Ovary (tissue), 9 donors: ENCODE results near the gene BFSP2. TPM values are rescaled to one million over a fixed set of nuclear protein-coding genes. Genes with fewer than 3 reads are reported as not detected.

Source experiments
- DNase-seq, 5 donors: peaks; one replicate each; pipeline ENCODE4 v3.0.0-alpha.2; 2019 to 2020
- H3K27ac ChIP-seq, 2 donors: fragments of 200-600 bp; one replicate each; pipeline versions ENCODE4 v1.5.1 to v1.8.0; 2019 to 2022
- H3K27me3 ChIP-seq: fragments of 200-600 bp; one replicate; pipeline ENCODE4 v1.8.0; 2022
- H3K36me3 ChIP-seq: fragments of 200-600 bp; sonication (generic); one replicate; pipeline ENCODE4 v1.5.1; 2019
- H3K4me1 ChIP-seq: one replicate; pipeline ENCODE4 v1.8.1; 2013; ENCODE audit warnings: mild to moderate bottlenecking, moderate library complexity; ENCODE audit not compliant: insufficient read depth
- H3K4me3 ChIP-seq: fragments of 200-600 bp; sonication (generic); one replicate; pipeline ENCODE4 v1.5.1; 2017
- H3K9me3 ChIP-seq, 2 donors: fragments of 200-600 bp in 1 of 2; sonication (generic) in 1 of 2; one replicate each; pipeline versions ENCODE4 v1.5.1 to v1.8.1; 2013 to 2019; ENCODE audit warnings: mild to moderate bottlenecking in 1 of 2, moderate library complexity in 1 of 2
- EP300 ChIP-seq: sonication (generic); formaldehyde crosslinking; IDR thresholded peaks from one replicate; pipeline ENCODE4 v1.6.1; 2017; ENCODE audit warnings: antibody characterized with exemption
- POLR2A ChIP-seq: fragments of 450-650 bp; IDR thresholded peaks from one replicate; pipeline ENCODE4 v1.6.1; 2017; ENCODE audit warnings: antibody characterized with exemption, mild to moderate bottlenecking, moderate library complexity
- WGBS, 3 donors: extraction: QIAGEN DNeasy Blood & Tissue Kit in 1 of 3; methylation state at CpG; one replicate each; pipeline versions ENCODE4 v1.1.5 to v1.1.7; 2013 to 2017; 5-methylcytosine and 5-hydroxymethylcytosine counted together
- intact Hi-C, 4 donors: fragments of 100-400 bp; cut with DNase I; formaldehyde crosslinking; loops; one replicate each; pipeline versions ENCODE4 v1.11.0 to v1.15.1; 2022 to 2023
- polyA plus RNA-seq, 2 donors: library from polyadenylated mRNA; stranded (reverse); fragments of 200-250 nt in 1 of 2; fragments of 350-450 nt in 1 of 2; fragmentation: Illumina TruSeq in 1 of 2; extraction: RNeasy Lipid Tissue Mini Kit (QIAGEN cat#74804) in 1 of 2; gene quantifications; one replicate each; pipeline ENCODE4 v1.2.3, GENCODE V29; 2013 to 2014
- total RNA-seq, 7 donors: library from RNA; depleted of rRNA in 2 of 7; stranded (reverse); fragments of >200 nt in 2 of 7; fragmentation: NEBNext Ultra II Directional in 3 of 7; extraction: Animal tissue kit (Norgen Biotek cat#: 25700) in 3 of 7; gene quantifications; one replicate each; pipeline versions ENCODE4 v1.1.0 to v1.2.4, GENCODE V29; 2016 to 2023
- TF ChIP-seq, protein P1 (sequence below), 3 donors: fragments of 450-650 bp in 2 of 3; fragments of 200-600 bp in 1 of 3; IDR thresholded peaks; one replicate each; pipeline versions ENCODE4 v1.5.1 to v1.8.0; 2016 to 2022; ENCODE audit warnings: antibody characterized with exemption in 3 of 3, mild to moderate bottlenecking in 1 of 3
- donor health status: DM: no; HTN: no; CAD: no; lungs with moderate emphysema.
- donor health status: DM: no; HTN: no; CAD: no.
- donor health status: Bipolar disorder and iron deficiency.
- donor health status: DM: yes; HTN: yes; CAD: no.
- donor health status: DM: no; HTN: no; CAD: no.
- donor health status: DM: yes; HTN: yes; CAD: no.

Gene BFSP2
- total and polyA plus RNA-seq, 9 donors = not detected

DNA sequence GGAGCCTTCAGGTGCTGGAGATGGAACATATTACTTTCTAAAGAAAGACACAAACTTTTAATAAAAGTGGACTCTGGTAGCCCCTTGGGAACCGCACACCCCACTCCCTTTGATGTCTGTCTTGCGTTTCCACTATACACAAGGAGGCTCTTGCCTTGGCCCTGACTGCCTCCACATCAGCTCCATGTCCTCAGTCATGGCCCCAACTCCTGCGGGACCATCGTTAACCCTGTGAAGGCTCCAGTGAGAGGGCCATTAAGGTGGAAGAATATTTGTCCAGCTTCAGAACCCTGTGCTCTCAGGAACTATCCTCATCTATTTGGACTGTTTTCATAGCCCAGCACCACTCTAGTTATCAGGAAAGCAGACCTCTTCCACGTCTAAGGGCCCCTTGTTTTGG, 16.1 kb upstream of the BFSP2 start:
- H3K4me3 ChIP-seq = no peak overlapping the region
- no peaks in the 10 kb centered on the region for H3K9me3 ChIP-seq
- H3K27me3 ChIP-seq = no peaks in the 10 kb centered on the region
- peaks cover 2% of the 10 kb centered on the region for H3K4me1 ChIP-seq
- H3K27ac ChIP-seq = no peak overlapping the region
- 77 to 81% (median 77%) methylated on average over 5 of the region's 5 CpGs for WGBS, 3 donors
- no peak for TF ChIP-seq EP300
- TF ChIP-seq, protein P1, sequence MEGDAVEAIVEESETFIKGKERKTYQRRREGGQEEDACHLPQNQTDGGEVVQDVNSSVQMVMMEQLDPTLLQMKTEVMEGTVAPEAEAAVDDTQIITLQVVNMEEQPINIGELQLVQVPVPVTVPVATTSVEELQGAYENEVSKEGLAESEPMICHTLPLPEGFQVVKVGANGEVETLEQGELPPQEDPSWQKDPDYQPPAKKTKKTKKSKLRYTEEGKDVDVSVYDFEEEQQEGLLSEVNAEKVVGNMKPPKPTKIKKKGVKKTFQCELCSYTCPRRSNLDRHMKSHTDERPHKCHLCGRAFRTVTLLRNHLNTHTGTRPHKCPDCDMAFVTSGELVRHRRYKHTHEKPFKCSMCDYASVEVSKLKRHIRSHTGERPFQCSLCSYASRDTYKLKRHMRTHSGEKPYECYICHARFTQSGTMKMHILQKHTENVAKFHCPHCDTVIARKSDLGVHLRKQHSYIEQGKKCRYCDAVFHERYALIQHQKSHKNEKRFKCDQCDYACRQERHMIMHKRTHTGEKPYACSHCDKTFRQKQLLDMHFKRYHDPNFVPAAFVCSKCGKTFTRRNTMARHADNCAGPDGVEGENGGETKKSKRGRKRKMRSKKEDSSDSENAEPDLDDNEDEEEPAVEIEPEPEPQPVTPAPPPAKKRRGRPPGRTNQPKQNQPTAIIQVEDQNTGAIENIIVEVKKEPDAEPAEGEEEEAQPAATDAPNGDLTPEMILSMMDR (IDR thresholded peaks at IDR 0.05) = no peak
- no peak for TF ChIP-seq POLR2A
- intact Hi-C loops = no loop called here
- no peak for DNase-seq
- no peaks in the 10 kb centered on the region for H3K36me3 ChIP-seq

DNA sequence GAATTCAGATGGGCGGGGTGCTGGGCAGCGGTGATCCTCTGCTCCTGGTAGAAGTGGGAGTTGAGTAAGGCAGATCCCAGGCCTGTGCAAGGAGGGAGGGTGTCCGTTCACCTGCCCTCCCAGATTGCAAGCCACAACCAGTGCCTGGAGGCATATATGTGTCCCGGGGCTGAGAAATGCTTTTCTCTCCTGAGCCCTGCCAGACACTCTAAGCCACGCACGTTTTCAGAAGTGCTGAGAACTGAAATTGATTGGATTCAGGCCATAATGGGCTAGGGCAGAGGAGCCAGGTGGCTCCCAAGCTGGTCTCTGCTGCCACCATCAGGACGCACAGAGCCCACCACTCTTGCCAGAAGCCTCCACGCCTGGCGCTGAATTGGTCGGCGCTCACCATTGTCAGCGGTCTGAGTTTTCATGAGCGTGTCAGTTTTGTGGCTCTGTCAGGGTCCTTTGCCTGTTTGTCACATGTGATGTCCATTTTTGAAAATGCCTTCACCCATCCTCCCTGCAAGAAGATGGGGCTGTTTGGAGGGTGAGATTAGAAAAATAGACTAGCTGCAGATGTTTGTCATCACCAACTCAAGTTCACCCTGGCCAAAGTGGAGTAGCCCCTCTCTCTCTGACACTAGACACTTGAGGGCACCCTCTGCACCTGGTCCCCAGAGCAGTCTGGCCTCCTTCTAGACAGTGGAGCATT, 15.4 kb upstream of the BFSP2 start:
- Histone ChIP-seq H3K27ac (no peak overlapping the region), H3K4me1 (peaks cover 2% of the 10 kb centered on the region), H3K27me3 (no peaks in the 10 kb centered on the region), H3K9me3 (no peaks in the 10 kb centered on the region), H3K36me3 (no peaks in the 10 kb centered on the region), H3K4me3 (no peak overlapping the region)
- TF ChIP-seq, protein P1 (IDR thresholded peaks at IDR 0.05) = peak in 2 of 3 donors; percentile 18 to 29
- no peak for TF ChIP-seq EP300
- no peak for TF ChIP-seq POLR2A
- WGBS, 3 donors = 10 to 15% (median 13%) methylated on average over 13 of the region's 13 CpGs
- DNase-seq = peak; percentile 15 to 64 (median 36)
- intact Hi-C loops = no loop called here

GRCh38 chr3:133386876-133387275, 13.0 kb upstream of the BFSP2 start:
- no peaks in the 10 kb centered on the region for H3K27me3 ChIP-seq
- no peaks in the 10 kb centered on the region for H3K9me3 ChIP-seq
- no peak overlapping the region for H3K27ac ChIP-seq
- peaks cover 2% of the 10 kb centered on the region for H3K4me1 ChIP-seq
- H3K4me3 ChIP-seq = no peak overlapping the region
- no peak for DNase-seq
- intact Hi-C loops = no loop called here
- H3K36me3 ChIP-seq = no peaks in the 10 kb centered on the region
- no peak for TF ChIP-seq POLR2A

DNA sequence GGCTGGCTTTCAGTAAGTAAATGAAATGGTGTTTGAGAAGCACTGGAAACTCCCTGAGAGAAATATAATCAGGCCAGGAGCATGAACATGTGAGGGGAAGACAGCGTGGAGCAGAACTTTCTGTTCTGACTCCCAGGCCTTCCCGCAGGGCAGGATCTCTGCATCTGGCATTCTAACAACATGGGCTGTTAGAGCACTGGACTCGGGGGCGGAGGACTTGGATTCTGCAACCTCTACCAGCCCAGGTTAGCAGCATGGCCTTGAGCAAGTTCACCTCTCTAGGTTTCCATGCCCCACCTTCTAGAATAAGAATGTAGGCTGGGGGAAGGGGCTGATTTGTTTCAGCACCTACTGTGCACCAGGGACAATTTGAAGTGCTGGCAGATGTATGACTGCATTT, 12.5 kb upstream of the BFSP2 start:
- TF ChIP-seq POLR2A = no peak
- TF ChIP-seq, protein P1 (IDR thresholded peaks at IDR 0.05) = no peak
- no peak for TF ChIP-seq EP300
- Histone ChIP-seq H3K4me3 (no peak overlapping the region), H3K9me3 (no peaks in the 10 kb centered on the region), H3K27ac (no peak overlapping the region), H3K4me1 (peaks cover 2% of the 10 kb centered on the region), H3K27me3 (no peaks in the 10 kb centered on the region), H3K36me3 (no peaks in the 10 kb centered on the region)
- 46 to 57% (median 51%) methylated on average over 4 of the region's 4 CpGs for WGBS, 3 donors
- intact Hi-C loops = no loop called here
- DNase-seq = no peak

- H3K27me3 ChIP-seq = no peaks in the 10 kb centered on the region
- TF ChIP-seq EP300 = no peak
- TF ChIP-seq, protein P1 (IDR thresholded peaks at IDR 0.05) = no peak
- no peak for TF ChIP-seq POLR2A
- no peak overlapping the region for H3K4me3 ChIP-seq
- H3K36me3 ChIP-seq = no peaks in the 10 kb centered on the region
- intact Hi-C loops = no loop called here
- 56 to 65% (median 61%) methylated on average over 3 to 4 of the region's 4 CpGs for WGBS, 3 donors
- peaks cover 2% of the 10 kb centered on the region for H3K4me1 ChIP-seq
- DNase-seq = no peak
- no peak overlapping the region for H3K27ac ChIP-seq
- no peaks in the 10 kb centered on the region for H3K9me3 ChIP-seq
These were observed 11.0 kb upstream of the BFSP2 start for GRCh38 chr3:133388696-133389395.
